Measurements from ENCODE around the gene IDH1.
A peak's percentile ranks its signal among the peaks of the same experiment; 100 is the strongest.
"Not testable (repeated sequence)": the region's sequence is repeated elsewhere in the genome, so short reads cannot be mapped to it uniquely, and the experiment has no call there.

Gene IDH1

DNA sequence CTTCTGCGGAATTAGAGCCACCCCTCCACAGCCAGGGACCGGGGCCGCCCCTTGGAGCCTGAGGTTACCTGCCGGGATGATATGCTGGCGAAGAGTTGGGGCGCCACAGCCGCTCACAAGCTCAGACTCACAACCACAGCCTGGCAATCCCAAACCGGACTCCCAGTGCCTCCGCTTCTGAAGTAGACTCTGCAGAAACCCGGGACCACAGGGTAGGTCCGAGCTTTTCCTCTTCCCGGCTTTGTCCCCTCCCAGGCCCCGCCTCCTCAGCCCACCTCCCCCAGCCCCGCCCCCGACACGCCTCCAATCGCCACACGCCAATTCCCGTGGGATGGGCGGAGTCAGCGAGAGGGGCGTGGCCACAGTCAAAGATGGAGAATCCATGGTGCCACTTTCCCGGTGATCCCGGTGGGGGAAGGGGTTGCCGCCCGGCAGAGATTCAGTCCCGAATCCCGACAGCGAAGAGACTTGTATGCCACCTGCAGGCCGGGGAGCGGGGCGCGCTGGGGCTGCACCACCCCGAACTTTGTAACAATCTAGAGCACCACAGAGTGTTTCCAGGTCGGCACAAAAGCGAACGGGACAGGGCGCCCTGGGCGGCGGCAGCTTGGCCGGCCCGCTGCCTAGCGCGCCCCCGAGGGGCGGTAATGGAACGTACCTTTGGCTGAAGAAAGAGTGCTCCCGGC is at the start of gene IDH1:
TSS of gene IDH1 (minus strand) at position 201 of the 686 bp plus-strand sequence. CDS start 3,520 bp downstream, outside the sequence.
- DNase-seq, result peak; percentile 99

DNA sequence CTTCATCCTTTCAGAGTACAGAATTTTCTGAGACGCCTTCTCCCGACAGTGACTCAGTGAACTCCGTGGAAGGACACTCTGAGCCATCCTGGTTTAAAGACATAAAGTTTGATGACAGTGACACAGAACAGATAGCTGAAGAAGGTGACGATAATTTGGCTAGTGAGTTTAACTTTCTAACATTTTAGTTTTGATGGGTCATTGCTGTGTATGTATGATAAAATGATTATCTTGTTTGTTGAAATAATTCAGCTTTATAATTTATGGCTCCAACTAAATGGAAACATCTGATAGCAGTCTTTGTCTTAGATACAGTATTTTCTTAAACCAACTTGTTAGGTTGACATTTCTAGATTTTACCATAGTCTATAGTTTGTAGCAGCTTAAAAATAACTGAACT is 49.3 kb upstream of the IDH1 start:
- DNase-seq, result no peak

DNA sequence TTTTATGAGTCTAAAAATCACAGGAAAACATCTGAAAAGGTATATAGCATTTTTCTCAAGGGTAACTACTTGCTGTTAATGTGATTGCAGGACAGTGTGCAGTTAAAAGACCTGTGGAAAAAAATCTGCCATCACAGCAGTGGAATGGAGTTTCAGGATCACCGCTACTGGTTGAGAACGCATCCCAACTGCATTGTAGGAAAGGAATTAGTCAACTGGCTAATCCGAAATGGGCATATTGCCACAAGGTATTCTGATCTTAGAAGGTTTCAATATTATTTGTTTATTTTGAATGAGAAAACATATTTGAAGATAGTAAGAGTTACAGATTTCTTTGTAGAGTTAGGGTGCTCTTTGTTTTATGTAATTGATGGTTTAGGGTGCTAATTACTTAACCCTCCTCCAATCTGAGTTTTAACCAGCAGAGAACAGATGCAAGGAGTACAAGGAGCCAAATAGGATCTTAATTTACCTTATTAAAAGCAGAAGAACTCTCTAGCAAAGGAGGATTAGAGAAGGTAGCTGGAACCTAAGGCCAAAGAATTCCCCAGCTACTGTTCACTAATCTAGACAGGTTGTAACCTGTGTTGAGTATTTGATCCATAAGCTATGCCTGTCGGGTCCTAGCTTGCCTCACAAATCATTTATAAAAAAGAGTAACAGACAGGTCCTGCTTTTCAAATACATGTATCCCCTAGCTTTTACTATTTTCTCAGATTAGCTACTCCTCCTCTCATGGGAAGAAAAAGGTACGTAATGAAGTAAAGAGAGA is 46.2 kb upstream of the IDH1 start:
- no peak for DNase-seq

DNA sequence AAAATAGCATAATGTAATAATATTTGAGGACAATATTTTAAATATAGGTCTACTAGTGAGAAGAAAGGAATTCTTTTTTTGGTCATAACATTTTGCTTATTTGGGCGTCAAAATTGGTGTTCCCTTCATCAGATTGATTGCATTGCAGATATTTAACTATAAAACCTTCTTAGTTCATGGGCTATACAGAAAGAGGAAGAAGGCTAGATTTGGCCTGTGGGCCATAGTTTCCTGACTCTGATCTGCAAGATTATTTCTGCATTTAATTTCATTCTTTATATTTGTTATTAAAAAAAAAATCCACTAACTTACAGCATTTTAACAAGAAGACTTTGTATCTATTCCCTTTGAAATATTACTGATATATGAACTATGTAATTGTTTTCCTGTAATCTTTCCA is 43.1 kb upstream of the IDH1 start:
- no peak for DNase-seq

DNA sequence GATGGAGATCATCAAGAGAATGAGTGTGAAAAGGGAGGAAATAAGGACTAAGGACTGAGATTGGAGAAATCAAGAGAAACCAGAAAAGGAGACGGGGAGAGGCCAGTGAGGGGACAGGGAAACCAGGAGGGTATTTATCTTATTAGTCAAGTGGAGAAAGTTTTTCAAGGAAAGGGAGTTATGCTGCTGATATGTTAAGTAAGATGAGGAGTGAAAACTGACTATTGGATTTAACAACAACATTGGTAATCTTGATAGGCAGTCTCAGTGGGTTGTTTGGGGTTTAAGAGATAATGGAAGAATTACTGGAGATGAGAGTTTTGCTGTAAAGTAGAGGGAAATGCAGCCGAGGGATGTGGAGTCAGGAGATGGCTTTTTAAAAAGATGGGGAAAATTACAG is 41.7 kb upstream of the IDH1 start:
- DNase-seq, result no peak

DNA sequence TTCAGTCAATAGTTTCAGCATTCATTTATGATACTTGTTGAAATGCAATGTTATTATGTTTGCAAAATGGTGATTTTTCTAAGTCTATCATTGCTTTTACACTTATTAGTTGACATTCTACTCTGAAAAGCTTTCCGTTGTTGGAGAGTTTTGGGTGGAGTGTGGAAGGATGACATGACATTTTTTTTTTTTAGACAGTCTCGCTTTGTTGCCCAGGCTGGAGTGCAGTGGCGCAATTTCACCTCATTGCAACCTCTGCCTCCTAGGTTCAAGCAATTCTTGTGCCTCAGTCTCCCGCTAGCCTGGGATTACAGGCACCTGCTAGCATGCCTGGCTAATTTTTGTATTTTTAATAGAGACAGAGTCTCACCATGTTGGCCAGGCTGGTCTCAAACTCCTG is 41.0 kb upstream of the IDH1 start:
- DNase-seq, result no peak

DNA sequence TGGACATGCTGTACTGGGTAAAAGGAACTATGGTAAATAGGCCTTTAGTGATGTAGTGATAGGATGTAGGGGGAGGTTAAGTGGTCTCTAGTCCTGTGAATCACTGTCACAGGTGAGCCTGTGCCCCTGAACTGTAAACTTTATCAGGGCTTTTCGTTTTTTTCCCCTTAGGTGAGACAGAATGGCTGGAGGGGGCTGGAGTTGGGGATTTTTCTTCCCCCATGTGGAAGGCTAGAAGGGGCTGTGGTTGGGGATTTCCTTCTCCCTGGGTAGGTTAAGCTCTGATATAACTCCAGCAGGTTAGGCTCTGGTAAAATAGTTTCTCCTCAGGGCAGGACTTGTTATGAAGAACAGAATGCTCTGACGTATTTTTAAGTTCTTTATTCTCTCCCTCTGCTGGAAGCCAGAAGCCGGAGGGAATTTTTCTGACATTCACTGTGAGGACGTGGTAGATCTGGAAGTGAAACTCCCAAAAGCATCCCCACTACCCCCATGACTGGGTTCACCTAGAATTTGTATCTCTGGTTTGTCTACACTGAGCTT is 39.7 kb upstream of the IDH1 start:
- no peak for DNase-seq

DNA sequence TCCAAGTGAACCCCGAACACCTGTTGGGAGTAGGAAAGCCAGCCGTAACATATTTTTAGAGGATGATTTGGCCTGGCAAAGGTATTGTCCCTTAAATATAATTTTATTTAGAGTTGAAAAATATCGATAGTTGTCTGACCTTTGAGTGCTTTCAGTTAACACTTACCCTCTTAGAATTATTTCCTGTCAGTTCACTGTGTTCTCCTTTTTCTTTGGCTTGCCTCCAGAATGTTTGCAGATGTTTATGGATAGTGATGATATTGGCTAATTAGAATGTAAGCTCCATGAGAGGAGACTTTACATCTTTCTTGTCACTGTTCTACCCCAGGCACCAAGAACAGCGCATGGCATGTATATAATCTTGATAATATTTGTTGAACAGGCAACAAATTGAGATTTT is 31.0 kb upstream of the IDH1 start:
- no peak for DNase-seq

DNA sequence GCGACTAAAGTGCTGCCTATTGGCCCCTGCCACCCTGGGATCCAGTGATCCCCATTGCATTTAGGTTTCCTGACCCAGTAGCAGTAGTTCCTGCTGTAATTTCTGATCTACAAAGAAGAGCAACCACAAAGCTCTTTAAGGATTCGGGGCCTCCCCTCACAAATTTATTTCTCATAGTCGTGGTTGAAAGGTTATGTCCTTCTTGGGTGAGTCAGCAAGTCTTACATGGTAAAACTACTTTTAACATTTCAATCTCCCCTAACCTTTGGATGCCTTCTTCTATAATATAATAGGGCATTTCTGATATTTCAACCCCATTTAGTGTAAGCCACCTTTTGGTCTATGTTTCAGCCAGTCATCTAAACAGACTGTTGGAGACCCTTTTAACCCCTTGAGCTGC is 26.1 kb upstream of the IDH1 start:
- no peak for DNase-seq

DNA sequence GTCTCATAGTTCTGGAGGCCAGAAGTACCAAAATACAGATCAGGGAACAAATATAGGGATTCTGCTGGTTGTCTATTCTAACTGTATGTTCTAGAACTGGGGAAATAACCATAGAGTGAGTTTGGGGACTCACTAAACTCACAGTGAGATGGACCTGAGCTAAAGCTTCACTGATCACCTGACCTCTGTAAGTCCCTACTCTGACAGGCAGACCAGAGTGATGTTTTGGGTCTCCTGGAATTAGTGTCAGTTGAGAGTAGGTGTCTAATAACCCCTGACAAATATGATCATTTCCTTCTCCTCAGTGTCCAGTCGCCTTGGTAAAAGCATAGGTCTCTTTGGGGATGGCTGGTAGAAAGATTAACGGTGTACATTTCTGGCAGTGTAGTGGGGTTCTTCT is 25.4 kb upstream of the IDH1 start:
- no peak for DNase-seq

DNA sequence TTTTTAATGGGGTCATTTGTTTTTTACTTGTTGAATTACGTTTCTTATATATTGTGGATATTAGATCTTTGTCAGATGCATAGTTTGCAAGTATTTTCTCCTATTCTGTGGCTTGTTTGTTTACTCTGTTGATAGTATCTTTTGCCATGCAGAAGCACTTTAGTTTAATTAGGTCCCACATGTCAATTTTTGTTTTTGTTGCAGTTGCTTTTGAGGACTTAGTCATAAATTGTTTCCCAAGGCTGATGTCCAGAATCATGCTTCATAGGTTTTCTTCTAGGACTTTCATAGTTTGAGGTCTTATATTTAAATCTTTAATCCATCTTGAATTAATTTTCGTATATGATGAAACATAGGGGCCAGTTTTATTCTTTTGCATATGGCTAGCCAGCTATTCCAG is 24.4 kb upstream of the IDH1 start:
- DNase-seq, result no peak

DNA sequence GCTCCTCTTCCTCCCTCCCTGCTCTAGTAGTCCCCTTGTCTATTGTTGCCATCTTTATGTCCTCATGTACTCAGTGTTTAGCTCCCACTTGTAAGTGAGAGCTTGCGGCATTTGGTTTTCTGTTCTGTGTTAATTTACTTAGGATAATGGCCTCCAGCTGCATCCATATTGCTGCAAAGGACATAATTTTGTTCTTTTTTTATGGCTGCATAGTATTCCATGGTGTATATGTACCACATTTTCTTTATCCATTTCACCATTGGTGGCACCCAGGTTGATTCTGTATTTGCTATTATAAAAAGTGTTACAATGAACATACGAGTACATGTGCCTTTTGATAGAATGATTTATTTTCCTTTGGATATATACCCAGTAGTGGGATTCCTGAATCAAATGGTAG is 23.7 kb upstream of the IDH1 start:
- DNase-seq, result no peak

DNA sequence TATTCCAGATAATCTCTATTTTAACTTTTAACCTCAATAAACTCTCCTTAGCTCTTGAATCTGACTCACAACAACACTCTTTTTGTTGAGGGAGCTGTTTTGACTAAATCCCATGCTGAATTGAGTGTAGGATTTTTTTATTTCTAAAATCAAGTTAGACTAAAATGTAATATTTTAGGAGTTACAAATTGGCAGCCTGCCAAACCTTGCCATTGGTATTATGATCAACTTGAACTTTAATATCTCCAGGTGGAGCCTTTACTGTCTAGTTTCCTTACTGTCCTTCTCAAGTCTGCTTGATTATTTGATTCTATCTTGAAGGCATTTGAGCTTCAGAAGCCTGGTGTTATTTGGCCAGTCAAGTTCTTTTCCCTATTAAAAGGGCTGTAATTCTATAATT is 19.9 kb upstream of the IDH1 start:
- DNase-seq, result no peak

DNA sequence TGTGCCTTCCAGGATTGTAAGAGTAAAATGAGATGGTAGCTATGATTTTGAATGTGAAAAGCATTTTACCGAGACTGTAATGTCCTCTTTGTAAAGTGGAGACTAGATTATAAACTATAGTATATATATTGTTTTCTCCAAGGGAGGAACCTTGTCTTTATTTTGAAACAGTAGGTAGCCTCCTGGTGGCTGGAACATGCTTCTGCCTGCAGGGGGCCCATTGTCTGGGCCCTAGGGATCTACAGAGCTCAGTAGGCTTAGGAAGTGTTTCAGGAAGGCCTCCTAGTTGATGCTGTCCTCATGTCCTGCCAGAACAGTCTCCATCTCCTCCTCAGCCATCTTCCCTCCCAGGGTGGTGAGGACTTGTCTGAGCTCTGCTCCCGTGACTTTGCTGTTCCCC is 14.2 kb upstream of the IDH1 start:
- no peak for DNase-seq

DNA sequence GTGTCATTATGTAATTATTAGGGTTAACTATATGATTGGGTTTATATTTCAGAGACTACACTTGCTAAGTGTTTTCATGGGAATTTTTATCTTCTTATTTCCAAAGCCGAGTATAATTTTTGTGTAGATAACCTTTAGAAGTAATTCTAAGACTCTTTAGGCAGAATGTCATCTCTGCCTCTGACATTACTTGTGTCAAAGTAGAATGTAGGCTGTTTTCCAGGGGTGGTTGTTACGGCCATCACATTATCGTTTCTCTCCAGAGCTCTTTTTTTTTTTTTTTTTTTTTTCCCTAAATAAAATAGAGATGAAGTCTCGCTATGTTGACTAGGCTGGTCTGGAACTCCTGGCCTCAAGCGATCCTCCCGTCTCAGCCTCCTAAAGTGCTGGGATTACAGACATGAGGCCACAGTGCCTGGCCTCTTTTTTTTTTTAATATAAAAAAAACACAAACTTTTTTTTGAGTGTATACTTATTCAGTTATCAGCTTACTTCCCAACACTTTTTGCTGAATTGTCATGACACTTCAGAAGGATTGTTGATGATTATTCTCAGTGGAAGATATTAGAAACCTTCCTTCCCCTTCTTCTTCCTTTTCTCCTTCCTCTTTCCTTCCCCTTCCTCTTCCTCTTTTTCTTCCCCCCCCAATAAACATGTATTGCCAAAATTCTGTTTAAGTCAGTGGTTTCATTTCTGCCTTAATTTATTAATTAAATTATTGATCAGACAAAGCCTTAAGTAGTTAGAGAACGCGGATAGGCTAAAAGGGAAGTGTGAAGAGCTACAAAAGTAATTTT is 13.5 kb upstream of the IDH1 start:
- no peak for DNase-seq

DNA sequence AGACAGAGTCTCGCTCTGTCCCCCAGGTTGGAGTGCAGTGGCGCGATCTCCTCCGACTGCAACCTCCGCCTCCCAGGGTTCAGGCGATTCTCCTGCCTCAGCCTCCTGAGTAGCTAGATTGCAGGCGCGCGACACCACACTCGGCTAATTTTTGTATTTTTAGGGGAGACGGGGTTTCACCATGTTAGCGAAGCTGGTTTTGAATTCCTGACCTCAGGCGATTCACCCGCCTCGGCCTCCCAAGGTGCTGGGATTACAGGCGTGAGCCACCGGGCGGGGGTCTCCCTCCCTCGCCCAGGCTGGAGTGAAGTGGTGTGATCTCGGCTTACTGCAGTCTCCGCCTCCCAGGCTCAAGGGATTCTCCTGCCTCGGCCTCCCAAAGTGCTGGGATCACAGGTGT is 12.7 kb upstream of the IDH1 start:
- DNase-seq, result not testable (repeated sequence)

DNA sequence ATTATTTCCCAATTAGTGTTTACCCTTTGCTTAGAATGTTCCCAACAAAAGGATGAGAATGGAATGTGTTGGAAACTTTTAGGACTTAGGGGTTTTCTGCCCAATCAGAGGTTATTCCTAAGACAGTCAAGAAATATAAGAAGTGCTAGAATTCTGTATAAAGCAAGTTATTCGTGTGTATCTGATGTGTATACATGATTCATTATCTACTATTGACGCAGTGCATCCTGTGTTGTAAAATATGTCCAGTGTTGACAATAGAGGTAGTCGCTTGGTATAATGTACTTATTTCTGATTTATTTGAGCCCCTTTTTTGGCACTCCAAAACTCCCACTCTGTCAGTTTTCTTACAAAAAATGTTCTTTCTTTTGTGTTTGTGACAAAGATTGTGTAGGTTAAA is 12.1 kb upstream of the IDH1 start:
- no peak for DNase-seq

DNA sequence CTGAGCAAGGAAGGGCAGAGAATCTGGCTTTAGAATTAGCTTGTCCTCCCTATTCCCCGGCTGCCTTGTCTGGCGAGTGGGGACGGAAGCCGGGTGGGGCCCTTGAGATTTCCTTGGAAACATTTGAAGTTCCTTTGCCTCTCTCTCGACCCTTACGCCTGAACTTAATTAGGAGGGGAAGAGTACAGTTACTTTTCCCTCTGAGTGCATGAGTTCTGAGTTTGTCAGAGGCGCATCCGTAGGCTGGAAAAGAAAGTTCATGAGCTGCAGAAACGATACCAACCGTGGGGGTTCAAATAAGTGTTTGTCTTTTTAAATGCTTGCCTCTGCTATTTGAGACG is 11.7 kb upstream of the IDH1 start:
- no peak for DNase-seq

DNA sequence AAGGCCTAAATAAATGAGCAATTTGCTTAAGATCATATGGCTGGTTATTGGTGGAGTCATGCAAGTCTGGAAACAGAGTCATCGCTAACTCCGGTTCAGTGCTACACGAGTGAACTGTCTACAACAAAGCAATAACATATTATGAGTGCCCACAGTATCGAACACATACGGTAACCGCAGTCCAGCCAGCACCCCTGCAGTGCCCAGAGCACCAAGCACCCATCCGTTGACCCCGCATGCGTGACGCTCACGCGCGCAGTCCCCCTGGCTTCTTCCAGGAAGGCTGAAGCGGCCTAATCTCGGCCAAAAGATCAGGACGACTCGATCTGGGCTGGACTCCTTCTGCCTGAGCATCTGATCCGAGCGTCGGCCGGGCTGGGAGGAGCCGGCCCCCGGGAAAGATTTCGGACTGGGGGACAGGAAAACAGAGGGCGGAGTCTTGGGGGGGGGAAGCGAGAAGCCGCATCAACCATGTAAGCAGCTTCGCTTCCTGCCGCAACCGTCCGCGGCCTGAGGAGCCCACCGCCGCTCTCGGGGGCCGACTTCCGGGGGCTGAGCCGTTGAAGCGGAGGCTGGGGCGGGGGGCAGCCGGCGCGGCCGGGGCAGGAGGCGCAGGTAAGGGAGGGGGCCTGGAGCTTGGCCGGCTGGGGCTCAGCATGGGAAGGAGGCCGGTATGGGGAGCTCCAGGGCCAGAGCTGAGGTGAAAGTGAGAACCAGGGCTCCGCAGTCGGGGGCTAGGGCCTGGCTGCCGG is 11.1 kb upstream of the IDH1 start, which contains the start of gene PIKFYVE:
TSS of gene PIKFYVE (plus strand) at position 455 of the 752 bp plus-strand sequence. CDS start 5,265 bp downstream, outside the sequence.
- peak; percentile 92 for DNase-seq

DNA sequence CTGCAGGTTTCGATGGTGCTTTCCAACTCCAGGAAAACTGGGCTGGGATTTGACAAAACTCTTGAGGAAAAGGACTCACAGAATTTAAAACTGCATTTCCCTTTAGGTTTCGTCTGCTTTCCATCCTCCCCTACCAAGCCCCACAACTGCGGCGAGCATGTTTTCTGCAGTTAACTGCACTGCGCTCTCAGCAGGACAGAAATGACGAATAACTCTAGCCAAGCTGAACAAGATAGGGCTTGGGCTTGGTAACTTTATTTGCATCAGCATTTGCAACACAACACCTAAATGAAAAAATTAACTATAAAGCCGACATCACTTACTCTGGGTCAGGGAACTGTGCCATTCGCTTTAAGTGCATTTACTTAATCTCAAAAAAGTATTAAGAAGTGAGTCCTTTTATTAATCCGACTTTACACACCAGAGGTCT is 10.5 kb upstream of the IDH1 start:
- peak; percentile 70 for DNase-seq

DNA sequence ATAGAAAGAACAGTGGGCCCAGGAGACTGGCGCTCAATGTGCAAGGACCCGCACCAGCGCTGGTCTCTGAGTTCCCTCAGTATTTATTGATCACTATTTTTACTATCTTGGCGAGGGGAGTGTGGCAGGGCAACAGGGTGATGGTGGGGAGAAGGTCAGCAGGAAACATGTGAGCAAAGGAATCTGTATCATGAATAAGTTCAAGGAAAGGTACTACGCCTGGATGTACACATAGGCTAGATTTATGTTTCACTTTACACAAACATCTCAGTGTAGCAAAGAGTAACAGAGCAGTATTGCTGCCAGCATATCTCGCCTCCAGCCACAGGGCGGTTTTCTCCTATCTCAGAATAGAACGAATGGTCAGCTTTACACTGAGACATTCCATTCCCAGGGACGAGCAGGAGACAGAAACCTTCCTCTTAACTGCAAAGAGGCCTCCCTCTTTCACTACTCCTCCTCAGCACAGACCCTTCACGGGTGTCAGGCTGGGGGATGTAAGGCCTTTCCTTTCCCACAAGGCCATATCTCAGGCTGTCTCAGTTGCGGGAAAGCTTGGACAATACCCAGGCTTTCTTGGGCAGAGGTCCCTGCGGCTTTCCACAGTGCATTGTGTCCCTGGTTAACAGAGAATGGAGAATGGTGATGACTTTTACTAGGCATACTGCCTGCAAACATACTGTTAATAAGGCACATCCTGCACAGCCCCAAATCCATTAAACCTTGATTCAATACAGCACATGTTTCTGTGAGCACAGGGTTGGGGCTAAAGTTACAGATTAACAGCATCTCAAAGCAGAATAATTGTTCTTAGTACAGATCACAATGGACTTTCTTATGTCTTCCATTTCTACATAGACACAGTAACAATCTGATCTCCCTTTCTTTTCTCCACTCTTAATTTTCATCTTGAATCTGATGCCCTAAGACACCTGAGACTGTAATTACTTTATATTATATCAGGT is 2.3 kb upstream of the IDH1 start:
- DNase-seq, result not testable (repeated sequence)
